MM.1S (cell line): ENCODE data around the gene SLC23A1.

Experiments
- DNase-seq: peaks from one replicate; pipeline ENCODE4 v3.0.0-alpha.2; 2015
- H2AFZ ChIP-seq: fragments of 300-600 bp; sonication (generic); 2 replicates; pipeline ENCODE4 v1.6.0; 2016; ENCODE audit warnings: antibody characterized with exemption, low read length
- H3F3A ChIP-seq: fragments of 300-600 bp; sonication (generic); 2 replicates; pipeline ENCODE4 v1.6.1; 2016; ENCODE audit warnings: mild to moderate bottlenecking, antibody characterized with exemption, low read length, moderate library complexity, mixed read lengths; ENCODE audit not compliant: insufficient read depth
- H3K27ac ChIP-seq: fragments of 300-600 bp; sonication (generic); 2 replicates; pipeline ENCODE4 v1.5.1; 2016; ENCODE audit warnings: mild to moderate bottlenecking, low read length
- H3K27me3 ChIP-seq: fragments of 300-600 bp; sonication (generic); replicated peaks from 2 replicates; pipeline ENCODE4 v1.6.0; 2016; ENCODE audit warnings: low read length; ENCODE audit not compliant: insufficient read depth
- H3K36me3 ChIP-seq: fragments of 300-600 bp; sonication (generic); replicated peaks from 2 replicates; pipeline ENCODE4 v1.6.1; 2016; ENCODE audit warnings: mild to moderate bottlenecking, low read length, mixed read lengths; ENCODE audit not compliant: insufficient read depth
- H3K4me1 ChIP-seq: fragments of 300-600 bp; sonication (generic); 2 replicates; pipeline ENCODE4 v1.6.1; 2016; ENCODE audit warnings: low read length, mixed read lengths
- H3K4me2 ChIP-seq: fragments of 300-600 bp; sonication (generic); 2 replicates; pipeline ENCODE4 v1.6.0; 2016; ENCODE audit warnings: low read depth, low read length
- H3K4me3 ChIP-seq: fragments of 300-600 bp; sonication (generic); 2 replicates; pipeline ENCODE4 v1.5.1; 2016; ENCODE audit warnings: low read length, mixed read lengths
- H3K79me2 ChIP-seq: fragments of 300-600 bp; sonication (generic); 2 replicates; pipeline ENCODE4 v1.6.1; 2016; ENCODE audit warnings: mixed run types, low read length, mixed read lengths
- H3K9ac ChIP-seq: fragments of 300-600 bp; sonication (generic); 2 replicates; pipeline ENCODE4 v1.6.1; 2016; ENCODE audit warnings: low read length, mixed read lengths
- H3K9me2 ChIP-seq: fragments of 300-600 bp; sonication (generic); replicated peaks from 2 replicates; pipeline ENCODE4 v1.6.1; 2016; ENCODE audit warnings: mild to moderate bottlenecking, low read length, mixed read lengths; ENCODE audit not compliant: insufficient read depth
- H3K9me3 ChIP-seq: fragments of 300-600 bp; sonication (generic); replicated peaks from 2 replicates; pipeline ENCODE4 v1.6.1; 2016; ENCODE audit warnings: mild to moderate bottlenecking, low read length, mixed read lengths; ENCODE audit not compliant: insufficient read depth
- H4K20me1 ChIP-seq: fragments of 300-600 bp; sonication (generic); 2 replicates; pipeline ENCODE4 v1.6.1; 2016; ENCODE audit warnings: mild to moderate bottlenecking, low read length, moderate library complexity, mixed read lengths; ENCODE audit not compliant: insufficient read depth
- EZH2 ChIP-seq: fragments of 300-600 bp; sonication (generic); optimal IDR thresholded peaks from 2 replicates; pipeline ENCODE3; 2017; ENCODE audit warnings: low read depth, mild to moderate bottlenecking, antibody characterized with exemption, low read length, mixed read lengths
- EZH2phosphoT487 ChIP-seq: fragments of 300-600 bp; sonication (generic); IDR thresholded peaks from 2 replicates; pipeline ENCODE4 v1.6.1; 2018; ENCODE audit warnings: antibody characterized with exemption, low read length
- TF ChIP-seq, protein P1 (sequence below): fragments of 300-600 bp; sonication (generic); IDR thresholded peaks from 2 replicates; pipeline ENCODE4 v1.5.1; 2016; ENCODE audit warnings: antibody characterized with exemption, low read length, mixed read lengths

SLC23A1 gene

DNA sequence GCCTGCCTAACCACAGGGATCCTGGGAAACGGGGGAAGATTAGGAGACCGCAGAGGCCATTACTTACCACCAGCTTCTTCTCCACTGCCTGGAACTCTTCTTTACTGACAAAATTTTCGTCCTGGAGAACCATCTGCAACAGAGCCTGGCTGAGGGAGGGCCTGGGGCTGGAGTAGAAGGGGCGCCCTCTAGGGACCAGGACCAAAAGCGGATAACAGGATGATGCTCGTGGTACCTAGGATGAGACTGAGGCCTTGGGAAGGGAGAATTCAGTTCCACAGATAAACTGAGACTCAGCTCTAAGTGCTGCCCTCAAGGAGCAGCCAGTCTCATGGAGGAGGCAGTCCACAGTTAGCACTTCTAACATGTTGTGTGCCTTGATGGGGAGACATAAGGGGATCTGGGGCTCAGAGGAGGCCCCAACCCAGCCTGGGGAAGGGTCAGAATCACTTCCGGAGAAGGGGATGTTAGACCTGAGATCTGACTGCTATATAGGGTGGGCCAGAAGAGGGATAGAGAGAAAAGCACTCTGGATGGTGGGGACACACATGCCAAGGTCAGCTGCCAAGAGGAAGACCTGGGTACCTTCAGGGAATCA is 19.6 kb upstream of the SLC23A1 start:
- TF ChIP-seq, protein P1, sequence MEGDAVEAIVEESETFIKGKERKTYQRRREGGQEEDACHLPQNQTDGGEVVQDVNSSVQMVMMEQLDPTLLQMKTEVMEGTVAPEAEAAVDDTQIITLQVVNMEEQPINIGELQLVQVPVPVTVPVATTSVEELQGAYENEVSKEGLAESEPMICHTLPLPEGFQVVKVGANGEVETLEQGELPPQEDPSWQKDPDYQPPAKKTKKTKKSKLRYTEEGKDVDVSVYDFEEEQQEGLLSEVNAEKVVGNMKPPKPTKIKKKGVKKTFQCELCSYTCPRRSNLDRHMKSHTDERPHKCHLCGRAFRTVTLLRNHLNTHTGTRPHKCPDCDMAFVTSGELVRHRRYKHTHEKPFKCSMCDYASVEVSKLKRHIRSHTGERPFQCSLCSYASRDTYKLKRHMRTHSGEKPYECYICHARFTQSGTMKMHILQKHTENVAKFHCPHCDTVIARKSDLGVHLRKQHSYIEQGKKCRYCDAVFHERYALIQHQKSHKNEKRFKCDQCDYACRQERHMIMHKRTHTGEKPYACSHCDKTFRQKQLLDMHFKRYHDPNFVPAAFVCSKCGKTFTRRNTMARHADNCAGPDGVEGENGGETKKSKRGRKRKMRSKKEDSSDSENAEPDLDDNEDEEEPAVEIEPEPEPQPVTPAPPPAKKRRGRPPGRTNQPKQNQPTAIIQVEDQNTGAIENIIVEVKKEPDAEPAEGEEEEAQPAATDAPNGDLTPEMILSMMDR, result peak; percentile 67
- no peak for TF ChIP-seq EZH2
- TF ChIP-seq EZH2phosphoT487, result no peak
- Histone ChIP-seq H3K9ac (peak overlapping the region; percentile 84; the same call in 1 of the 2 replicates), H4K20me1 (no peaks in the 10 kb centered on the region), H3K4me3 (peak overlapping the region; percentile 73; the same call in 1 of the 2 replicates), H2AFZ (no peak overlapping the region), H3K4me1 (peaks cover 25% of the 10 kb centered on the region), H3K9me2 (no peaks in the 10 kb centered on the region), H3K9me3 (no peaks in the 10 kb centered on the region), H3K27ac (peak overlapping the region; percentile 96; the same call in 1 of the 2 replicates), H3K36me3 (no peaks in the 10 kb centered on the region), H3K4me2 (peak overlapping the region; percentile 98), H3F3A (peaks cover 17% of the 10 kb centered on the region), H3K79me2 (peaks cover 8% of the 10 kb centered on the region; the same call in 1 of the 2 replicates), H3K27me3 (no peaks in the 10 kb centered on the region)
- DNase-seq, result peak; percentile 31

DNA sequence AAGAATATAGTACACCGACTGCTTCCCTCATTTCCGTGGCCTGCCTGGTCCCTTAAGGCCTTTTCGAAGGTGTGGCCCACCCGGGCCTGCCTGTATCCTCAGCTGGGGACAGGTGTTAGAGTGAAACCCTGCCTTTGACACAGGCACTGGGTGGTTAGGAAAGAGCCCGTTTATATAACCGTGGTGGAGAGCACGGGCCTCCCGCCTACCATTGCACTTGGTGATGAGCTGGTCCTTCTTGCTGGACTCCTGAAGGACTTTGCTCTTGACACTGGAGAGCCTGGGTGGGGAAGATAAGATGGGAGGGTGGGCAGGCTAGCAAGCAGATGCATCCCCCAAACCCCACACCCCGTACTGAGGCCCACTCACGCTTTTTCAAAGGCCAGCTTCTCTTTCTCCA is 18.4 kb upstream of the SLC23A1 start:
- TF ChIP-seq EZH2, result no peak
- TF ChIP-seq, protein P1, result no peak
- no peak for TF ChIP-seq EZH2phosphoT487
- H2AFZ ChIP-seq, result no peak overlapping the region
- peaks cover 8% of the 10 kb centered on the region; the same call in 1 of the 2 replicates for H3K79me2 ChIP-seq
- no peak overlapping the region for H3K9ac ChIP-seq
- no peaks in the 10 kb centered on the region for H3K36me3 ChIP-seq
- H4K20me1 ChIP-seq, result no peaks in the 10 kb centered on the region
- no peak overlapping the region for H3K4me2 ChIP-seq
- H3K4me3 ChIP-seq, result no peak overlapping the region
- H3K9me3 ChIP-seq, result no peaks in the 10 kb centered on the region
- no peaks in the 10 kb centered on the region for H3K27me3 ChIP-seq
- H3K27ac ChIP-seq, result no peak overlapping the region
- no peaks in the 10 kb centered on the region for H3K9me2 ChIP-seq
- H3K4me1 ChIP-seq, result peaks cover 16% of the 10 kb centered on the region
- H3F3A ChIP-seq, result peaks cover 17% of the 10 kb centered on the region
- no peak for DNase-seq

DNA sequence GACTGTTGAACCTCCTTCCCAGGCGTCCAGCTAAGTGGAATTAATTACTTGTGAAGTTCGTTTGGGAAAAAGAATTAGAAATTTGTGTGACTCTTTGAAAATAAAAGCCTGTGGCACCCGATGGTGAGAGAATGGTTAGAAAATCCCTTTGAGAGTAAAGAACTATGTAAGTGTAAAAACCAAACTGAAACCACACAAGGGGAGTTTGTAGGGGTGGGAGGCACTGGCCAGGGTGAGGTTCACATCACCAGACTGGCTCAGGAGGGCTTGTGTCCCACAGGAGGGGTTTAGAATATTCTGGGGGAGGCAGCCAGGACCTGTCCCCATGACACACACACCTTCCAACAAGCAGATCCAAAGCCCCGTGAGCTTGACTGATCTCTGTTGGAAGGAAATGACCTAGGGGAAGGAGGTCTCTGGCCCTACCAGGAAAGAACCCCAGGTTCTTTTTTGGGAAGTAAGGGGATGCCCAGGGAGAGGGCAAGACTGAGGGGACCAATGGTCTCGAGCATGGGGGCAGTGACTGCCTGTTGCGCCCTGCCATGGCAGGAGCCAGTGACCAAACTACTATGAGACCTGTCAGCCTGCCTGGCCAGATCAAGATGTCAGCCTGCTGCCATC is 16.5 kb upstream of the SLC23A1 start:
- H3F3A ChIP-seq, result peaks cover 17% of the 10 kb centered on the region
- H3K4me3 ChIP-seq, result no peak overlapping the region
- peaks cover 13% of the 10 kb centered on the region for H3K4me1 ChIP-seq
- H3K9ac ChIP-seq, result no peak overlapping the region
- no peaks in the 10 kb centered on the region for H4K20me1 ChIP-seq
- H3K9me2 ChIP-seq, result no peaks in the 10 kb centered on the region
- no peak overlapping the region for H3K4me2 ChIP-seq
- no peaks in the 10 kb centered on the region for H3K27me3 ChIP-seq
- H3K36me3 ChIP-seq, result no peaks in the 10 kb centered on the region
- TF ChIP-seq EZH2phosphoT487 (no peak), EZH2 (no peak)
- TF ChIP-seq, protein P1, result no peak
- DNase-seq, result no peak
- no peak overlapping the region for H3K27ac ChIP-seq
- peaks cover 22% of the 10 kb centered on the region for H3K79me2 ChIP-seq
- no peak overlapping the region for H2AFZ ChIP-seq
- H3K9me3 ChIP-seq, result no peaks in the 10 kb centered on the region
